PFSK-1 (cell line): ENCODE data around the gene ASB11.

ENCODE experiments used
- FOXP2 ChIP-seq: optimal IDR thresholded peaks from 2 replicates; pipeline ENCODE3; 2011; ENCODE audit warnings: borderline replicate concordance, control low read depth, inconsistent platforms; ENCODE audit not compliant: insufficient read depth; ENCODE audit errors: extremely low read length, extremely low read depth
- POLR2AphosphoS5 ChIP-seq: IDR thresholded peaks from 2 replicates; pipeline ENCODE4 v1.6.1; 2012; ENCODE audit warnings: low read depth, mild to moderate bottlenecking, control low read depth, low read length, moderate library complexity
- REST ChIP-seq, 2 experiments: IDR thresholded peaks; 2 replicates each; pipeline versions ENCODE4 v1.6.1 to v1.8.0; 2011 to 2012; ENCODE audit warnings: low read depth in 2 of 2, low read length in 2 of 2, control low read depth in 1 of 2, inconsistent platforms in 1 of 2, mild to moderate bottlenecking in 1 of 2, moderate library complexity in 1 of 2; ENCODE audit not compliant: insufficient read depth in 1 of 2
- SIN3A ChIP-seq: IDR thresholded peaks from 2 replicates; pipeline ENCODE4 v1.6.1; 2012; ENCODE audit warnings: mild to moderate bottlenecking, low read length, moderate library complexity, borderline replicate concordance; ENCODE audit not compliant: insufficient read depth
- TAF1 ChIP-seq: IDR thresholded peaks from 2 replicates; pipeline ENCODE4 v1.6.1; 2012; ENCODE audit warnings: low read length, control low read depth, borderline replicate concordance; ENCODE audit not compliant: insufficient read depth

- TF ChIP-seq TAF1 (no peak), REST (IDR thresholded peaks at IDR 0.05; ENCODE audit: insufficient read depth in 1 of 2, low read depth in 2 of 2, low read length in 2 of 2) (no peak), POLR2AphosphoS5 (no peak), SIN3A (no peak), FOXP2 (no peak)
These were observed 72.4 kb downstream of the ASB11 start for GRCh38 chrX:15242899-15243555.
